Gastrocnemius medialis (tissue), 4 donors: Measurements from ENCODE around the gene THSD4.

Source experiments
- POLR2A ChIP-seq, 2 donors: fragments of 450-650 bp; IDR thresholded peaks; one replicate each; pipeline ENCODE4 v1.6.1; 2017; ENCODE audit warnings: antibody characterized with exemption in 2 of 2, mild to moderate bottlenecking in 2 of 2, moderate library complexity in 2 of 2
- TF ChIP-seq, protein P1 (sequence below), 5 experiments: fragments of 450-650 bp in 3 of 5; fragments of 200-600 bp in 2 of 5; sonication (generic) in 2 of 5; IDR thresholded peaks in 4 of 5; conservative IDR thresholded peaks in 1 of 5; 1 replicate in 4 of 5; 2 replicates in 1 of 5; pipeline ENCODE4 v1.5.1; 2016 to 2019; ENCODE audit warnings: antibody characterized with exemption in 5 of 5, mild to moderate bottlenecking in 3 of 5, moderate library complexity in 3 of 5

- no peak for TF ChIP-seq POLR2A (IDR thresholded peaks at IDR 0.05)
- TF ChIP-seq, protein P1, sequence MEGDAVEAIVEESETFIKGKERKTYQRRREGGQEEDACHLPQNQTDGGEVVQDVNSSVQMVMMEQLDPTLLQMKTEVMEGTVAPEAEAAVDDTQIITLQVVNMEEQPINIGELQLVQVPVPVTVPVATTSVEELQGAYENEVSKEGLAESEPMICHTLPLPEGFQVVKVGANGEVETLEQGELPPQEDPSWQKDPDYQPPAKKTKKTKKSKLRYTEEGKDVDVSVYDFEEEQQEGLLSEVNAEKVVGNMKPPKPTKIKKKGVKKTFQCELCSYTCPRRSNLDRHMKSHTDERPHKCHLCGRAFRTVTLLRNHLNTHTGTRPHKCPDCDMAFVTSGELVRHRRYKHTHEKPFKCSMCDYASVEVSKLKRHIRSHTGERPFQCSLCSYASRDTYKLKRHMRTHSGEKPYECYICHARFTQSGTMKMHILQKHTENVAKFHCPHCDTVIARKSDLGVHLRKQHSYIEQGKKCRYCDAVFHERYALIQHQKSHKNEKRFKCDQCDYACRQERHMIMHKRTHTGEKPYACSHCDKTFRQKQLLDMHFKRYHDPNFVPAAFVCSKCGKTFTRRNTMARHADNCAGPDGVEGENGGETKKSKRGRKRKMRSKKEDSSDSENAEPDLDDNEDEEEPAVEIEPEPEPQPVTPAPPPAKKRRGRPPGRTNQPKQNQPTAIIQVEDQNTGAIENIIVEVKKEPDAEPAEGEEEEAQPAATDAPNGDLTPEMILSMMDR (IDR thresholded peaks at IDR 0.05 in 4 of 5, conservative IDR thresholded peaks at IDR 0.05 in 1 of 5) = no peak
These were observed 520.5 kb downstream of the THSD4 start for GRCh38 chr15:71635735-71636134.
